Measurements from ENCODE around the gene GUCA2B. TPM values are rescaled to one million over a fixed set of nuclear protein-coding genes. Genes with fewer than 3 reads are reported as not detected.

GUCA2B gene
- total RNA-seq, 2 donors from 2014 or later, result not detected

DNA sequence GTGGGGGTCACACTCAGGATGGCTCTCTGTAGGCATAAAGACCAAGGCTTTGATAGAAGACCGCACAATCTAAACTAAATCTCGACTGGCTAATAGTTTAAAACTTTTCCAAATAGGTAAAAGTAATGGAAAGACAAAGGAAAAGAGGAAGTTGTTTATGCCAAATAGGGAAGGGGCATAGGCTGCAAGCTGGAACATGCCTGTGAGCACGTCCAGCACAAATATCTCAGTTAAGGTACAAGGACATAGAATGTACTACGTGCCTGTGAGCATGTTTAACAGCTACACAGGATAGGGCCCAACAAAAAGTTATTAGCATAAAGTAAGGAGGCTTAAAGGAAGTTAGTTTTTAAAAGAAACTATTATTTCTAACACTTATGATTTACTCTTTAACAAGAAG, 38.9 kb downstream of the GUCA2B start:
- H3K36me3 Mint-ChIP-seq, result peaks cover 0 to 7% of the 10 kb centered on the region in 2 donors
- ATAC-seq (no peak), DNase-seq (ENCODE audit: low spot score in 2 of 2) (no peak)
- no peak overlapping the region for H3K27ac Mint-ChIP-seq
- H3K9me3 Mint-ChIP-seq, result no peaks in the 10 kb centered on the region

DNA sequence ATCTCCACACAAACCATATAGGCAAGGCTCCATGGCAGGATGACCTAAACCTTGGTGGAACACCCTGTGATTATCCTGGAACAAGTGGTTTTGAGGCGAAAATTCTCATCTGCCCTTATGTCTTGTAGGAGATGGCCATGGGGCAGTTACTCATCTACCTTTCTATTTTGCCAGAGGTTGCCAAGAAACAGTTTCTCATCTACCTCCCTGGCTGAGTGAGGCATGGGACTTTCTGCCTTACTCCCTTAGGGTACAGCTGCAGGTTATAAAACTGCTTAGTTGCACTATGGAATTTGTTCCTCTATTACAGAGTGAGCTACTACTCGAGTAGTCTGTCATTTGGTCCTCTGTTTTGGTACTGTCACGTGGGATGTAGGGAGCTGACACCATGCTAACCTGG, 42.6 kb downstream of the GUCA2B start:
- Mint-ChIP-seq H3K9me3 (no peaks in the 10 kb centered on the region), H3K36me3 (peaks cover 0 to 17% of the 10 kb centered on the region in 2 donors), H3K27ac (no peak overlapping the region)
- DNase-seq (ENCODE audit: low spot score in 2 of 2) (no peak), ATAC-seq (peak in 1 of 2 donors; percentile 16)

DNA sequence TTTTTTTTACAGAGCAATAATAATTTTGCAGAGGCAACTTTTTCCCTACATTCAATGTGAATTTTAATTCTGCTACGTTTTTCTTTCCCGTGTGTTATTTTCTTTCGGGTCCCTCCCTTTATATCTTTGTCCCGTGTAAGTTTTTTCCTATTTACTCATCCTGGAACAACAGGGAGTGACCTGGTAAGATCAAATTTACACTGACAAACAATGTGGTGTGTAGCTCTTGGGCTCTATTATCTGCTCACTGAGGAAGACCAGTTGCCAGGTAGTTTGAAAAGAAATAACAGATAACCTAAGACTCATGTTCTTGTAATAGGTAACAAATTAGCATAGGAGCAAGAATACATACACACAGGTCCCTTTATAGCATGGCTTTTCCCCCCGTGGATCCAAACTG, 45.0 kb downstream of the GUCA2B start:
- Mint-ChIP-seq H3K27ac (no peak overlapping the region), H3K36me3 (peaks cover 12 to 24% of the 10 kb centered on the region in 2 donors), H3K9me3 (peaks cover 3 to 6% of the 10 kb centered on the region in 2 donors)
- no peak for DNase-seq (ENCODE audit: low spot score in 2 of 2)
- no peak for ATAC-seq

DNA sequence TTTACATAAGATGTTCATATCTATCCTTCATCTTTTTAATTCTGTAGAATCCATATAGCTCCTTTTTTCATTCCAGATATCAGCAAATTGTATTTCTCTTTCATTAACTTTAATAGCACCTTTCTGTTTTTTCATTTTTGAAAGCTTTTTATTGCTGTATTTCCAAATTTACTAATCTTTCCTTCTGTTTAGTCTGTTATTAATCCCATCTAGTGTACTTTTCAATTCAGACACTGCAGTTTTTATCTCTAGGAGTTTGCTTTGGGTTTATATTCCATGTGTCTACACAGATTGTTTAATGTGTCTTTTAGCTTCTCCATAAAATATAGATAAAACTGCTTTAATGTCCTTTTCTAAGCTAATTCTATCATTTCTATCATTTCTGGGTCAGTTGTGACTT, 48.8 kb downstream of the GUCA2B start:
- ATAC-seq (no peak), DNase-seq (ENCODE audit: low spot score in 2 of 2) (no peak)
- Mint-ChIP-seq H3K36me3 (peaks cover 37 to 58% of the 10 kb centered on the region in 2 donors), H3K9me3 (peaks cover 10 to 18% of the 10 kb centered on the region in 2 donors), H3K27ac (no peak overlapping the region)

Other genes starting within 250 kb of the GUCA2B start
- 10 to 100 TPM; 13.3 to 25.0 TPM for gene HIVEP3, start 234.5 kb upstream of the GUCA2B start, total RNA-seq
- not detected for gene GUCA2A, start 11.3 kb downstream of the GUCA2B start, total RNA-seq
- gene FOXJ3, start 181.8 kb downstream of the GUCA2B start, total RNA-seq, result 10 to 100 TPM; 51.0 to 52.9 TPM
- 10 to 100 TPM in 1 of 2 donors, under 1 TPM in 1; 0.68 to 18.0 TPM for gene RIMKLA, start 227.4 kb downstream of the GUCA2B start, total RNA-seq